Measurements from ENCODE around the gene SHROOM1.

The SHROOM1 gene

DNA sequence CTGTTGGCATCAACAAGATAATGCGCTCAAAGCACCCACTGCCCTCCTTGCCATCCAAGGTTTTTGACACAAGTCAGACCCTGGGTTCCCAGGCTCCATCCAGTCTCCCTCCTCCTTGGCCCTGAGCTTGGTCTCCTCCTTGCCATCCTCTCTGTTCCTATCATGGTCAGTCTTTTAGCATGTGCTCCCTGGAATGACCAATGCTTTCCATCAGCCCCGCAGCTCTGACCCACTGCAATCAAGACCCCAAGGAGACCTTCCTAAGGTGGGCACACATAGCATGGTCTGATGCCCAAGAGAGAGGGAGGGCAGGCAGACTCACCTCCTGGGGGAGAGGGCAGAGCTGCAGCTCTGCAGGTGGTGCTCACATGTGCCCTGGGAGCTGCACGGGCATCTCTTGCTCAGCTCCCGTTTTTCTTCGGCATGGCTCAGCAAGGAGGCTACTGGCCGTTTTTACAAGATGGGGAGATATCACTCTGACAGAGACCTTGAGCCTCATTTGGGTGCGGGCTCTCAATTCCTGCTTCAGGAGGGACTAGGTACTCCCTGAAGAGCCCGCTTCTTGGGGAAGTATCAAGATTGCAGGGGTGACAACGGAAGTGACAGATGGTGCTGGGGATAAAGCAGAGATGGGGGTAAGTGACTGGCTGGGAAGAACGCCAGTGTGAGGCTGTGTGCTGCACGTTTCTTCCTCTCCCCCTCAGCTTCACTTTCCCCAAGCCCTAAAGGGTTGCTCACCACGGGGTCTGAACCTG lies 56.7 kb downstream of the SHROOM1 start:
- Histone ChIP-seq H3K4me1 (ENCODE audit: insufficient read depth, insufficient read length) (peaks cover 11% of the 10 kb centered on the region), H3K9ac (ENCODE audit: insufficient read length, low read depth) (no peak overlapping the region), H3K4me3 (ENCODE audit: insufficient read length, low read depth) (no peak overlapping the region), H3K9me3 (ENCODE audit: insufficient read depth, low read length) (no peaks in the 10 kb centered on the region), H3K36me3 (ENCODE audit: insufficient read depth, insufficient read length, low read length) (peaks cover 5% of the 10 kb centered on the region), H3K27me3 (ENCODE audit: insufficient read depth, insufficient read length) (peaks cover 24% of the 10 kb centered on the region)
- TF ChIP-seq YY1 (IDR thresholded peaks at IDR 0.05; ENCODE audit: insufficient read depth, insufficient read length) (no peak), SUZ12 (IDR thresholded peaks at IDR 0.05; ENCODE audit: extremely low read depth, insufficient read depth, insufficient read length) (no peak), ZNF274 (IDR thresholded peaks at IDR 0.05; ENCODE audit: low read depth, low read length) (no peak)
- DNase-seq (ENCODE audit: low read depth, low spot score) = no peak

DNA sequence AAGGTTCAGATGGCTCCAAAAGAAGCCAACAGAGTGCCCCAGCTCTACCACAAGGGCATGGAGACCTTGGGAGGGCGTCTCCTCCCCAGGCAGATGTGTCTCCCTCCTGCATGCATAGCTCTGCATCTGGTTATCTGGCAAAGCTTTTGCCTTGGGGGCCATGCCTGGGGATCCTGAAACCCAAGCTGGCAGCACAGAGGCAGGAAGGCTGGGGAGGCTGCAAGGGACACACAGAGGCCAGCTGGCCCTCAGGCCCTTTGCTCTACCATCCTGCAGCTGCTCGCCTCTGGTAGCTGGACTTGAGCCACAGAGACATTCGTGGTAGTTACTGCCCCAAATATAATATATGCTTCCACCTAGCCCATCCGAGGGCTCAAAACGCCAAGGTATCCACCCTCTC lies 57.3 kb downstream of the SHROOM1 start:
- DNase-seq (ENCODE audit: low read depth, low spot score) = no peak
- Histone ChIP-seq H3K4me1 (ENCODE audit: insufficient read depth, insufficient read length) (peaks cover 11% of the 10 kb centered on the region), H3K36me3 (ENCODE audit: insufficient read depth, insufficient read length, low read length) (peaks cover 5% of the 10 kb centered on the region)

GRCh38 chr5:132772291-132773070 lies 58.0 kb downstream of the SHROOM1 start:
- H3K36me3 ChIP-seq (ENCODE audit: insufficient read depth, insufficient read length, low read length) = peaks cover 5% of the 10 kb centered on the region
- H3K9me3 ChIP-seq (ENCODE audit: insufficient read depth, low read length) = no peaks in the 10 kb centered on the region
- peaks cover 11% of the 10 kb centered on the region for H3K4me1 ChIP-seq (ENCODE audit: insufficient read depth, insufficient read length)
- no peak overlapping the region for H3K9ac ChIP-seq (ENCODE audit: insufficient read length, low read depth)
- TF ChIP-seq YY1 (IDR thresholded peaks at IDR 0.05; ENCODE audit: insufficient read depth, insufficient read length) (no peak), ZNF274 (IDR thresholded peaks at IDR 0.05; ENCODE audit: low read depth, low read length) (no peak), SUZ12 (IDR thresholded peaks at IDR 0.05; ENCODE audit: extremely low read depth, insufficient read depth, insufficient read length) (no peak)
- no peak for DNase-seq (ENCODE audit: low read depth, low spot score)
- H3K27me3 ChIP-seq (ENCODE audit: insufficient read depth, insufficient read length) = peaks cover 11% of the 10 kb centered on the region
- H3K4me3 ChIP-seq (ENCODE audit: insufficient read length, low read depth) = no peak overlapping the region

More for the DNA sequence above, 57.3 kb downstream of the SHROOM1 start:
- H3K9ac ChIP-seq (ENCODE audit: insufficient read length, low read depth) = no peak overlapping the region
- TF ChIP-seq YY1 (IDR thresholded peaks at IDR 0.05; ENCODE audit: insufficient read depth, insufficient read length) = no peak
- no peak for TF ChIP-seq SUZ12 (IDR thresholded peaks at IDR 0.05; ENCODE audit: extremely low read depth, insufficient read depth, insufficient read length)
- no peak for TF ChIP-seq ZNF274 (IDR thresholded peaks at IDR 0.05; ENCODE audit: low read depth, low read length)
- H3K4me3 ChIP-seq (ENCODE audit: insufficient read length, low read depth) = no peak overlapping the region
- H3K27me3 ChIP-seq (ENCODE audit: insufficient read depth, insufficient read length) = peaks cover 18% of the 10 kb centered on the region
- no peaks in the 10 kb centered on the region for H3K9me3 ChIP-seq (ENCODE audit: insufficient read depth, low read length)
